HFFc6 (cell line): Measurements from ENCODE around the gene MDFIC. TPM values are rescaled to one million over a fixed set of nuclear protein-coding genes. Genes with fewer than 3 reads are reported as not detected.

Experiments used
- DNase-seq: peaks from one replicate; pipeline ENCODE4 v3.0.0-alpha.2; 2018
- H3K27ac Mint-ChIP-seq: 2 replicates; pipeline ENCODE4 v1.8.0; 2020; ENCODE audit warnings: mild to moderate bottlenecking, mixed read lengths
- H3K27me3 Mint-ChIP-seq: 2 replicates; pipeline ENCODE4 v1.8.0; 2021; ENCODE audit warnings: mild to moderate bottlenecking, moderate library complexity, mixed read lengths; ENCODE audit not compliant: insufficient read depth
- H3K36me3 Mint-ChIP-seq: 2 replicates; pipeline ENCODE4 v1.8.0; 2021; ENCODE audit warnings: low read depth, mixed read lengths
- H3K4me1 Mint-ChIP-seq: 2 replicates; pipeline ENCODE4 v1.8.0; 2020; ENCODE audit warnings: low read depth, mixed read lengths
- H3K4me3 Mint-ChIP-seq: 2 replicates; pipeline ENCODE4 v1.8.0; 2020; ENCODE audit warnings: mild to moderate bottlenecking, moderate library complexity, mixed read lengths
- H3K9me3 Mint-ChIP-seq: 2 replicates; pipeline ENCODE4 v1.8.0; 2020; ENCODE audit warnings: mild to moderate bottlenecking, mixed read lengths
- CTCF ChIP-seq: fragments of 200-600 bp; sonication (generic); IDR thresholded peaks from 2 replicates; pipeline ENCODE4 v1.5.0; 2021; ENCODE audit warnings: antibody characterized with exemption, mild to moderate bottlenecking
- total RNA-seq, 6 experiments: library from RNA; stranded (reverse); fragmentation: NEBNext Ultra II Directional; extraction: Animal tissue kit (Norgen Biotek cat#: 25700); gene quantifications; 2 replicates in 1 of 6; 3 replicates in 5 of 6; pipeline ENCODE4 v1.2.3, GENCODE V29; 2021

The MDFIC gene
- total RNA-seq, 6 experiments from 2014 or later = 33.3 to 57.9 (median 45.5) TPM

- no peak for DNase-seq
Observed at GRCh38 chr7:115058726-115059125, 136.8 kb downstream of the MDFIC start.

GRCh38 chr7:115059321-115059720 is 137.4 kb downstream of the MDFIC start:
- DNase-seq = no peak
- H3K4me3 Mint-ChIP-seq = no peak overlapping the region
- no peak for TF ChIP-seq CTCF

More at GRCh38 chr7:115058726-115059125, 136.8 kb downstream of the MDFIC start:
- H3K27me3 Mint-ChIP-seq = no peaks in the 10 kb centered on the region
- H3K4me1 Mint-ChIP-seq = no peaks in the 10 kb centered on the region
- no peak for TF ChIP-seq CTCF
- H3K27ac Mint-ChIP-seq = no peak overlapping the region
- no peak overlapping the region for H3K4me3 Mint-ChIP-seq
- no peaks in the 10 kb centered on the region for H3K9me3 Mint-ChIP-seq
- no peaks in the 10 kb centered on the region for H3K36me3 Mint-ChIP-seq

GRCh38 chr7:115060095-115060870 is 138.4 kb downstream of the MDFIC start:
- Mint-ChIP-seq H3K27me3 (peaks cover 1% of the 10 kb centered on the region; the same call in 1 of the 2 replicates), H3K9me3 (no peaks in the 10 kb centered on the region), H3K4me1 (no peaks in the 10 kb centered on the region), H3K27ac (no peak overlapping the region), H3K4me3 (no peak overlapping the region), H3K36me3 (no peaks in the 10 kb centered on the region)
- no peak for TF ChIP-seq CTCF
- DNase-seq = no peak

More at GRCh38 chr7:115059321-115059720, 137.4 kb downstream of the MDFIC start:
- Mint-ChIP-seq H3K36me3 (no peaks in the 10 kb centered on the region), H3K4me1 (no peaks in the 10 kb centered on the region), H3K27ac (no peak overlapping the region), H3K9me3 (no peaks in the 10 kb centered on the region), H3K27me3 (no peaks in the 10 kb centered on the region)

- H3K4me3 Mint-ChIP-seq = no peak overlapping the region
- peak overlapping the region; percentile 2; the same call in 1 of the 2 replicates for H3K27ac Mint-ChIP-seq
- no peak for DNase-seq
- TF ChIP-seq CTCF = no peak
- H3K9me3 Mint-ChIP-seq = no peaks in the 10 kb centered on the region
- peaks cover 4% of the 10 kb centered on the region; the same call in 1 of the 2 replicates for H3K4me1 Mint-ChIP-seq
- H3K27me3 Mint-ChIP-seq = peaks cover 1% of the 10 kb centered on the region
- H3K36me3 Mint-ChIP-seq = no peaks in the 10 kb centered on the region
Observed at GRCh38 chr7:115066050-115066449, 144.2 kb downstream of the MDFIC start.

GRCh38 chr7:115066634-115067033 is 144.7 kb downstream of the MDFIC start:
- no peak for TF ChIP-seq CTCF
- Mint-ChIP-seq H3K27me3 (peaks cover 1% of the 10 kb centered on the region), H3K36me3 (no peaks in the 10 kb centered on the region), H3K9me3 (no peaks in the 10 kb centered on the region), H3K4me1 (peaks cover 4% of the 10 kb centered on the region; the same call in 1 of the 2 replicates), H3K27ac (no peak overlapping the region), H3K4me3 (no peak overlapping the region)
- no peak for DNase-seq
